ENCODE measurements around the gene GPANK1.

Gene GPANK1

DNA sequence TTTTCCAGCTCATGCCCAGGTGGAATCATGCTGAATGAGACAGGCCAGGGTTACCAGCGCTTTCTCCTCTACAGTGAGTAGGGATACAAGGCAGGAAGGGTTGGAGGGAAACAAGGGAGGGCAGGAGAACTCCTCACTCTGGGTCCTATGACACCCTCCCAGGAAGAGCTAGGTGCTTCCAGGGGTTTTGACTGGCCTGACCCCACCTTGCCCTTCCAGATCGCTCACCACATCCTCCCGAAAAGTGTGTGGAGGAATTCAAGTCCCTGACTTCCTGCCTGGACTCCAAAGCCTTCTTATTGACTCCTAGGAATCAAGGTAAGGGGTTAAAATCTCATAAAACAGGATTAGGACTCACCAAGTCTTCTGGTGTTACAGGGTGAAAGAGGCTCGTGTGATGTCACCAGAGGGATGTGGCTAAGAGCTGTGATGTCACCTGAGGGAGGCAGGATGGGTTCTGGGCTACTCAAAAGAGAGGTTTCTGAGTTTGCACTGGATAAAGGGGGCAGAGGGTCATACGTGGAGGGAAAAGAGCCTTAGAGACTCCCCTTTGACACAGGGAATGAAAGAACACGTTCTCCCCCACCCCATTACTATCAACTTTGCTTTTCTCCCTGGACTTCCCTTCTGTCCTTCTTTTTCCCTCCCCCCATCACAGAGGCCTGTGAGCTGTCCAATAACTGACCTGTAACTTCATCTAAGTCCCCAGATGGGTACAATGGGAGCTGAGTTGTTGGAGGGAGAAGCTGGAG lies 7.2 kb downstream of the GPANK1 start:
- TF ChIP-seq EZH2phosphoT487 (IDR thresholded peaks at IDR 0.05; ENCODE audit: low read depth): no peak
- TF ChIP-seq CTCF (IDR thresholded peaks at IDR 0.05; ENCODE audit: low read depth, low read length): no peak

DNA sequence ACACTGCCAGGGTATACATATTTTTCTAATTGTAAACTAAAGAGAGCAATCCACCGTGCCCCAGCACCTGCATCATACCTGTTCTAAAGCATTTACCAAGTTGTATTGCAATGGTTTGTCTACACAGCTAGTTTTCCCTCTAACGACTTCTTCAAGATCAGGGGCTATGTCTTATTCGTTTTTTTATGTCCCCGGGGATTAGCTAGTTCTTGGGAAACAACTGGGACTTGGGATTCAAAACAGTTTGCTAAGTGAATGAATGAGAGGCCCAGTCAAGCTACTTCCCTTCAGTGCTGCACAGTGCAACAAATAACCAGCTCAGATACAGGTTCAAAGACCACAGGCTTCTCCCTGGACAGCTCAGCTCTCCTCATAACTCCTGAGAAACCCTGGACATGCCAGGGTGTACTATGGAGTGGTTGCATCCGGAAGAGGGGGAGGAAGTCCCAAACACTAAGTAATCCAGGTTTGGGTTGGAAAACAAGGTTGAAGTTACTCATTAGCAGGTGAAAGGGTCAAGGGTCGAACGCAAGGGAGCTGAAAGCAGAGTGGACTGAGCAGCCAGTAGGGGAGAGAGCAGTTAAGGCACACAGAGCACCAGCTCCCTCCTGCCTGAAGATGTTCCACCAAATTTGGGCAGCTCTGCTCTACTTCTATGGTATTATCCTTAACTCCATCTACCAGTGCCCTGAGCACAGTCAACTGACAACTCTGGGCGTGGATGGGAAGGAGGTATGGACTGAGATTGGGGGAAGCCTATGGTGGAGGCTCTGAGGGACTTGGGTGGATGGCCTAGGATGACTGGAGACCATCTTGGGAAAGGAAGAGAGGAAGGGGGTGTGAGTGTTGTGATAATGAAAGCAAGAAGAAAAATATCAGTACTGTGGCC lies 9.2 kb downstream of the GPANK1 start, which contains the start of gene APOM:
APOM (plus strand) TSS at position 546 of the 889 bp plus-strand sequence; CDS start at position 619, 73 bp downstream.
- peaks cover 17% of the 10 kb centered on the region for H3K4me1 ChIP-seq (ENCODE audit: low read length)
- peaks cover 40% of the 10 kb centered on the region for H3K79me2 ChIP-seq (ENCODE audit: low read length)
- no peak within 1 kb of the TSS for H3K27ac ChIP-seq (ENCODE audit: low read length)
- no peak within 1 kb of the TSS for H3K4me3 ChIP-seq (ENCODE audit: low read length)
- no peaks in the 10 kb centered on the region for H3K27me3 ChIP-seq (ENCODE audit: low read depth, low read length)
- H2AFZ ChIP-seq (ENCODE audit: low read depth, low read length): no peak within 1 kb of the TSS
- H3K4me2 ChIP-seq (ENCODE audit: low read length): no peak within 1 kb of the TSS
- no peak within 1 kb of the TSS for H3K9ac ChIP-seq (ENCODE audit: low read length)
- H4K20me1 ChIP-seq (ENCODE audit: insufficient read depth, low read length): peaks cover 2% of the 10 kb centered on the region; the same call in 1 of the 2 replicates
- TF ChIP-seq EZH2phosphoT487 (IDR thresholded peaks at IDR 0.05; ENCODE audit: low read depth) (no peak), CTCF (IDR thresholded peaks at IDR 0.05; ENCODE audit: low read depth, low read length) (no peak)
- H3K9me3 ChIP-seq (ENCODE audit: insufficient read depth, low read length): no peaks in the 10 kb centered on the region
- H3K36me3 ChIP-seq (replicated peaks; ENCODE audit: low read depth, low read length): no peaks in the 10 kb centered on the region

More for the DNA sequence above, 7.2 kb downstream of the GPANK1 start:
- Histone ChIP-seq H3K27me3 (ENCODE audit: low read depth, low read length) (no peaks in the 10 kb centered on the region), H2AFZ (ENCODE audit: low read depth, low read length) (no peak overlapping the region), H3K4me3 (ENCODE audit: low read length) (no peak overlapping the region), H3K4me1 (ENCODE audit: low read length) (peaks cover 28% of the 10 kb centered on the region), H3K9ac (ENCODE audit: low read length) (no peak overlapping the region), H3K79me2 (ENCODE audit: low read length) (peaks cover 25% of the 10 kb centered on the region), H3K27ac (ENCODE audit: low read length) (no peak overlapping the region), H3K4me2 (ENCODE audit: low read length) (no peak overlapping the region), H3K36me3 (replicated peaks; ENCODE audit: low read depth, low read length) (peaks cover 7% of the 10 kb centered on the region), H4K20me1 (ENCODE audit: insufficient read depth, low read length) (no peaks in the 10 kb centered on the region), H3K9me3 (ENCODE audit: insufficient read depth, low read length) (no peaks in the 10 kb centered on the region)

DNA sequence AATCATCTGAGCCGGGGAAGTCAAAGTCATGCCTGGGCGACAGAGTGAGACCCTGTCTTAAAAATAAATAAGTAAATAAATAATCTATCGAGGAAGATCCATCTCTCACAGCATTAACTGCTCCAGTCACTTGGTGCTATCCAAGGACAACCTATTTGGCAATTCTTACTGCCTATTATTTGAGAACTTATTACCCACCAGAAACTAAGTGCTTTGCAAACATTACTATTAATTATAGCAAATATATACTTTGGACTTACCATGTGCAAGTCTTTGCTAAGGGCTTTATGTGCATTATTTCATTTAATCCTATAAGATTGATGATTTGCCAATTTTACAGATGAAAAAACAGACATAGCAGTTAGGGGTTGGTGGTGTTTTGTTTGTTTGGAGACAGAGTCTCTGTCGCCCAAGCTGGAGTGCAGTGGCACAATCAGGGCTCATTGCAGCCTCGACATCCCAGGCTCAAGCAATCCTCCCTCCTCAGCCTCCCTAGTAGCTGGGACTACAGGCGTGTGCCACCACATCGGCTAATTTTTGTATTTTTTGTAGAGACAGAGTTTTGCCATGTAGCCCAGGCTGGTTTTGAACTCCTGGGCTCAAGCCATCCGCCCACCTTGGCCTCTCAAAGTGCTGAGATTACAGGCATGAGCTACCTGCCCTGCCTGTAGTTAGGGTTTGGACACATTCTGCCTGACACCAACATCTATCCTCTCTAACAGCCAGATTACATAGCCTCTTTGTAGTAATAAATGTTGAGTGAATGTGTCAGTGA lies 10.0 kb downstream of the GPANK1 start:
- Histone ChIP-seq H3K9me3 (ENCODE audit: insufficient read depth, low read length) (no peaks in the 10 kb centered on the region), H3K27ac (ENCODE audit: low read length) (no peak overlapping the region), H3K27me3 (ENCODE audit: low read depth, low read length) (no peaks in the 10 kb centered on the region), H3K36me3 (replicated peaks; ENCODE audit: low read depth, low read length) (no peaks in the 10 kb centered on the region), H3K9ac (ENCODE audit: low read length) (no peak overlapping the region), H3K4me3 (ENCODE audit: low read length) (no peak overlapping the region), H2AFZ (ENCODE audit: low read depth, low read length) (no peak overlapping the region), H4K20me1 (ENCODE audit: insufficient read depth, low read length) (peaks cover 2% of the 10 kb centered on the region; the same call in 1 of the 2 replicates), H3K4me2 (ENCODE audit: low read length) (no peak overlapping the region), H3K79me2 (ENCODE audit: low read length) (peaks cover 41% of the 10 kb centered on the region), H3K4me1 (ENCODE audit: low read length) (peaks cover 14% of the 10 kb centered on the region)
- TF ChIP-seq EZH2phosphoT487 (IDR thresholded peaks at IDR 0.05; ENCODE audit: low read depth) (no peak), CTCF (IDR thresholded peaks at IDR 0.05; ENCODE audit: low read depth, low read length) (no peak)

All from OCI-LY3 (cell line).